H1 (cell line): ENCODE measurements around the gene GJA8.

Experiments used
- YY1 ChIP-seq: IDR thresholded peaks from 2 replicates; pipeline ENCODE4 v1.6.1; 2011; ENCODE audit warnings: low read depth, mild to moderate bottlenecking, low read length
- TF ChIP-seq, protein P1 (sequence below), 3 experiments: IDR thresholded peaks; 1 replicate in 2 of 3; 2 replicates in 1 of 3; pipeline versions ENCODE4 v1.5.1 to v1.6.1; 2011; ENCODE audit warnings: low read length in 3 of 3, mild to moderate bottlenecking in 3 of 3, inconsistent platforms in 2 of 3, low read depth in 1 of 3, moderate library complexity in 1 of 3; ENCODE audit not compliant: insufficient read depth in 1 of 3; ENCODE audit errors: control extremely low read depth in 1 of 3

DNA sequence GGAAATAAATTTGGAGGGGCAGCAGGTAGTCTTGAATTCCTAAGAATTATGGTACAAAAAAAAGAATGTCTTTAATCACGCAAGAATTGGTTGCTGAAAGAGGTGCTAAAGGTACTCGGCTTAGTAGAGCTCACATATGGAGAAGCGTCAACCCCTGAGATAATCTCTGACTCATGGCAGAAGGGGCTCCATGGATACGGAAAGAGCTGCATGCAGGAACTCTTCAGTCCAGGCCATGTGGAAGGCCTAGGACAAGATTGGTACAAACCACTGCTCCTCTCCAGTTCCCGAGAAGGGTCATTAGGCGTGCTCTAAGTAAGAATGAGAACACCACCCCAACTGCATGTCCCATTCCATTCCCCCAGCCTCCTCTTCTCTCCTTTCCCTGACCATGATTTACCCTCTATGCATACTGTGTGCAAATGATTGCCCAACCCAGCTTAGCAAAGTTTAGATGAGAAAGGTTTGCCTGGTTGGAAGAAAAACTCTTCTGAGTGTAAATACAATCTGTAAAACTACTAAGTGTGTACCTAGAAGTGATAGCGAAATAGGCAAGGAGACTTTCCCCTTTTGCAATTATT, 10.9 kb downstream of the GJA8 start:
- no peak for TF ChIP-seq YY1
- TF ChIP-seq, protein P1, sequence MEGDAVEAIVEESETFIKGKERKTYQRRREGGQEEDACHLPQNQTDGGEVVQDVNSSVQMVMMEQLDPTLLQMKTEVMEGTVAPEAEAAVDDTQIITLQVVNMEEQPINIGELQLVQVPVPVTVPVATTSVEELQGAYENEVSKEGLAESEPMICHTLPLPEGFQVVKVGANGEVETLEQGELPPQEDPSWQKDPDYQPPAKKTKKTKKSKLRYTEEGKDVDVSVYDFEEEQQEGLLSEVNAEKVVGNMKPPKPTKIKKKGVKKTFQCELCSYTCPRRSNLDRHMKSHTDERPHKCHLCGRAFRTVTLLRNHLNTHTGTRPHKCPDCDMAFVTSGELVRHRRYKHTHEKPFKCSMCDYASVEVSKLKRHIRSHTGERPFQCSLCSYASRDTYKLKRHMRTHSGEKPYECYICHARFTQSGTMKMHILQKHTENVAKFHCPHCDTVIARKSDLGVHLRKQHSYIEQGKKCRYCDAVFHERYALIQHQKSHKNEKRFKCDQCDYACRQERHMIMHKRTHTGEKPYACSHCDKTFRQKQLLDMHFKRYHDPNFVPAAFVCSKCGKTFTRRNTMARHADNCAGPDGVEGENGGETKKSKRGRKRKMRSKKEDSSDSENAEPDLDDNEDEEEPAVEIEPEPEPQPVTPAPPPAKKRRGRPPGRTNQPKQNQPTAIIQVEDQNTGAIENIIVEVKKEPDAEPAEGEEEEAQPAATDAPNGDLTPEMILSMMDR (IDR thresholded peaks at IDR 0.05; ENCODE audit: control extremely low read depth in 1 of 3, insufficient read depth in 1 of 3, low read depth in 1 of 3, low read length in 3 of 3), result no peak
